Keratinocyte (primary cell): ENCODE data around the gene DENND1A. TPM values are rescaled to one million over a fixed set of nuclear protein-coding genes. Genes with fewer than 3 reads are reported as not detected.

Experiments used
- DNase-seq: peaks from one replicate; pipeline ENCODE4 v3.0.0-alpha.2; 2011; ENCODE audit warnings: low read depth, missing footprints, low spot score
- FAIRE-seq: peaks from 2 replicates; lab custom pipeline; 2011; peaks lifted over from hg19 to GRCh38; lab: Jason Lieb, UNC
- H2AFZ ChIP-seq: 2 replicates; pipeline ENCODE4 v1.6.0; 2012; ENCODE audit warnings: low read length, control low read depth, inconsistent platforms; ENCODE audit not compliant: control insufficient read depth
- H3K27ac ChIP-seq: 2 replicates; pipeline ENCODE4 v1.5.1; 2011; ENCODE audit warnings: low read length; ENCODE audit not compliant: control insufficient read depth, insufficient read depth
- H3K27me3 ChIP-seq: 3 replicates; pipeline ENCODE4 v1.6.0; 2011; ENCODE audit warnings: low read length; ENCODE audit not compliant: control insufficient read depth, insufficient read depth; ENCODE audit errors: extremely low read depth
- H3K36me3 ChIP-seq, 2 experiments: 2 replicates in 1 of 2; 3 replicates in 1 of 2; pipeline ENCODE4 v1.5.1; 2011; ENCODE audit warnings: low read length in 2 of 2, mild to moderate bottlenecking in 1 of 2; ENCODE audit not compliant: control insufficient read depth in 2 of 2, insufficient read depth in 2 of 2; ENCODE audit errors: extremely low read depth in 1 of 2
- H3K4me1 ChIP-seq: 3 replicates; pipeline ENCODE4 v1.5.1; 2011; ENCODE audit warnings: low read length; ENCODE audit not compliant: control insufficient read depth, insufficient read depth; ENCODE audit errors: extremely low read depth
- H3K4me2 ChIP-seq: 3 replicates; pipeline ENCODE4 v1.6.0; 2011; ENCODE audit warnings: low read depth, low read length; ENCODE audit not compliant: control insufficient read depth, insufficient read depth; ENCODE audit errors: extremely low read depth
- H3K4me3 ChIP-seq, 3 experiments: fragments of 200-600 bp in 1 of 3; sonication (generic) in 1 of 3; 2 replicates in 2 of 3; 3 replicates in 1 of 3; pipeline ENCODE4 v1.5.1; 2011 to 2016; ENCODE audit warnings: low read length in 3 of 3, mild to moderate bottlenecking in 3 of 3, control low read depth in 2 of 3, inconsistent platforms in 1 of 3, low read depth in 1 of 3, mixed read lengths in 1 of 3, mixed run types in 1 of 3, moderate library complexity in 1 of 3; ENCODE audit not compliant: control insufficient read depth in 2 of 3, insufficient read depth in 2 of 3; ENCODE audit errors: extremely low read depth in 1 of 3
- H3K79me2 ChIP-seq: 2 replicates; pipeline ENCODE4 v1.6.0; 2012; ENCODE audit warnings: low read length; ENCODE audit not compliant: control insufficient read depth, insufficient read depth
- H3K9ac ChIP-seq: 3 replicates; pipeline ENCODE4 v1.6.0; 2011; ENCODE audit warnings: low read length; ENCODE audit not compliant: control insufficient read depth, insufficient read depth; ENCODE audit errors: extremely low read depth
- H3K9me1 ChIP-seq: 3 replicates; pipeline ENCODE4 v1.6.0; 2011; ENCODE audit warnings: low read length; ENCODE audit not compliant: control insufficient read depth, insufficient read depth; ENCODE audit errors: extremely low read depth
- H3K9me3 ChIP-seq: 2 replicates; pipeline ENCODE4 v1.5.1; 2012; ENCODE audit warnings: low read depth, low read length; ENCODE audit not compliant: control insufficient read depth
- H4K20me1 ChIP-seq: 3 replicates; pipeline ENCODE4 v1.6.0; 2011; ENCODE audit warnings: low read length; ENCODE audit not compliant: control insufficient read depth, insufficient read depth; ENCODE audit errors: extremely low read depth
- CTCF ChIP-seq, 3 experiments: IDR thresholded peaks in 1 of 3; conservative IDR thresholded peaks in 1 of 3; optimal IDR thresholded peaks in 1 of 3; 2 replicates in 2 of 3; 3 replicates in 1 of 3; pipeline versions ENCODE3 to v1.5.1; 2011; ENCODE audit warnings: low read length in 3 of 3, mild to moderate bottlenecking in 3 of 3, moderate library complexity in 2 of 3, control low read depth in 1 of 3, inconsistent platforms in 1 of 3; ENCODE audit not compliant: insufficient read depth in 2 of 3; ENCODE audit errors: extremely low read depth in 1 of 3
- EZH2 ChIP-seq: IDR thresholded peaks from one replicate; pipeline ENCODE4 v1.6.1; 2012; ENCODE audit warnings: inconsistent platforms, mild to moderate bottlenecking, low read length, moderate library complexity
- dilution Hi-C: fragments of 300-500 bp; cut with MboI; formaldehyde crosslinking; loops from one replicate; pipeline ENCODE4 v1.7.0; 2020; ENCODE audit warnings: low sequenced_read_pairs; ENCODE audit not compliant: extremely low pct_ligation_motif_present
- polyA plus RNA-seq, 5 experiments: library from polyadenylated mRNA; depleted of rRNA in 3 of 5; stranded (reverse) in 3 of 5; stranded (forward) in 1 of 5; unstranded in 1 of 5; fragments of >200 nt; gene quantifications; 1 replicate in 1 of 5; 2 replicates in 3 of 5; 3 replicates in 1 of 5; pipeline versions ENCODE4 v1.2.1 to v1.2.3, GENCODE V29; 2011 to 2012; ENCODE audit warnings: missing spikeins in 2 of 5, low read depth in 1 of 5, low replicate concordance in 1 of 5

DENND1A gene
- polyA plus RNA-seq, 1 donor (not counting 4 experiments of a cell fraction or from before 2014, with no cell fraction given) = 13.0 TPM

GRCh38 chr9:123864251-123864650 is 65.7 kb downstream of the DENND1A start:
- Histone ChIP-seq H3K36me3 (no peaks in the 10 kb centered on the region), H3K27ac (no peak overlapping the region), H3K9ac (no peak overlapping the region), H3K4me1 (no peaks in the 10 kb centered on the region), H4K20me1 (no peaks in the 10 kb centered on the region), H3K27me3 (no peaks in the 10 kb centered on the region), H3K79me2 (no peaks in the 10 kb centered on the region), H3K9me1 (no peaks in the 10 kb centered on the region), H3K4me2 (no peak overlapping the region), H3K4me3 (no peak overlapping the region), H3K9me3 (no peaks in the 10 kb centered on the region), H2AFZ (no peak overlapping the region)
- dilution Hi-C loops = no loop called here
- TF ChIP-seq EZH2 (no peak), CTCF (optimal IDR thresholded peaks at IDR 0.05 in 1 of 3, IDR thresholded peaks at IDR 0.05 in 1 of 3, conservative IDR thresholded peaks at IDR 0.05 in 1 of 3; ENCODE audit: extremely low read depth in 1 of 3, insufficient read depth in 2 of 3, low read length in 3 of 3) (no peak)
- no peak for DNase-seq
- no peak for FAIRE-seq

- no peak for FAIRE-seq
- no peaks in the 10 kb centered on the region for H3K4me1 ChIP-seq
- no peak overlapping the region for H2AFZ ChIP-seq
Observed at GRCh38 chr9:123863164-123863855, 66.6 kb downstream of the DENND1A start.

DNA sequence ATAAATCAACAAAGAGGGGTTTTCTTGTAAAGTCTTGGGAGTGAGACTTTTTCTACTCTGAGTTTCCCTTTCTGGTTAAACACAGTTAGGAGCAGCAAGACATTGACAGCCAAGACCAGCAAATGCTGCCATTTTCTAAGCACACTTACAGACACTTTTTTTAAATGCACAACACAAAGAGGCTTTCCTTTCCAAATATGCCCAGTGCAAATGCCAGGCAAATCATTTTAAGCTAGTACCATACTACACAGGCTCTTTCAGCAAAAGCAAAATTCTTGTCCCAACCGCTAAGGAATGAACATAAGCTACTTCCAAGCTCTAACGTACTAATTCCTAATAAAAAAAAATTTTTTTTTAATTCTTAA is 68.2 kb downstream of the DENND1A start:
- Histone ChIP-seq H3K36me3 (no peaks in the 10 kb centered on the region), H3K27me3 (no peaks in the 10 kb centered on the region), H3K4me3 (no peak overlapping the region), H3K27ac (no peak overlapping the region), H3K4me2 (no peak overlapping the region), H4K20me1 (no peaks in the 10 kb centered on the region), H3K4me1 (no peaks in the 10 kb centered on the region), H2AFZ (no peak overlapping the region), H3K9me1 (no peaks in the 10 kb centered on the region), H3K9ac (no peak overlapping the region), H3K79me2 (no peaks in the 10 kb centered on the region), H3K9me3 (no peaks in the 10 kb centered on the region)
- DNase-seq (no peak), FAIRE-seq (no peak)
- no peak for TF ChIP-seq CTCF (optimal IDR thresholded peaks at IDR 0.05 in 1 of 3, IDR thresholded peaks at IDR 0.05 in 1 of 3, conservative IDR thresholded peaks at IDR 0.05 in 1 of 3; ENCODE audit: extremely low read depth in 1 of 3, insufficient read depth in 2 of 3, low read length in 3 of 3)
- no peak for TF ChIP-seq EZH2
- dilution Hi-C loops = no loop called here

More at GRCh38 chr9:123863164-123863855, 66.6 kb downstream of the DENND1A start:
- H3K4me3 ChIP-seq = no peak overlapping the region
- dilution Hi-C loops = no loop called here
- no peak overlapping the region for H3K4me2 ChIP-seq
- no peak overlapping the region for H3K9ac ChIP-seq
- no peak overlapping the region for H3K27ac ChIP-seq
- H3K79me2 ChIP-seq = no peaks in the 10 kb centered on the region
- no peaks in the 10 kb centered on the region for H3K27me3 ChIP-seq
- H3K9me1 ChIP-seq = no peaks in the 10 kb centered on the region
- TF ChIP-seq EZH2 = no peak
- no peaks in the 10 kb centered on the region for H3K36me3 ChIP-seq
- H4K20me1 ChIP-seq = no peaks in the 10 kb centered on the region
- DNase-seq = no peak
- H3K9me3 ChIP-seq = no peaks in the 10 kb centered on the region
